HEK293 (cell line): ENCODE data around the gene GALR2.

Experiments used
- CTCF ChIA-PET: fragments of 350-600 bp; formaldehyde crosslinking; extraction: SDS; loops from one replicate; lab custom pipeline; 2021; ENCODE audit warnings: antibody characterized with exemption; lab: Yijun Ruan, JAX
- POLR2A ChIA-PET: fragments of 300-600 bp; formaldehyde crosslinking; extraction: SDS; loops from one replicate; lab custom pipeline; 2020; ENCODE audit warnings: antibody characterized with exemption, inconsistent platforms; lab: Yijun Ruan, JAX
- H3K27ac ChIP-seq: fragments of 200-500 bp; sonication (Bioruptor generic); 2 replicates; pipeline ENCODE4 v1.5.1; 2014; ENCODE audit warnings: low read depth, low read length, control low read depth, inconsistent platforms; ENCODE audit errors: extremely low read depth
- H3K36me3 ChIP-seq, 2 experiments: fragments of 200-500 bp in 1 of 2; sonication (Bioruptor generic) in 1 of 2; 1 replicate in 1 of 2; 2 replicates in 1 of 2; pipeline ENCODE4 v1.5.1; 2014 to 2017; ENCODE audit warnings: inconsistent platforms in 2 of 2, low read length in 2 of 2; ENCODE audit not compliant: control insufficient read depth in 2 of 2, insufficient read depth in 1 of 2
- H3K4me1 ChIP-seq: fragments of 200-500 bp; sonication (Bioruptor generic); 2 replicates; pipeline ENCODE4 v1.5.1; 2014; ENCODE audit warnings: mild to moderate bottlenecking, low read length, inconsistent platforms; ENCODE audit not compliant: control insufficient read depth, insufficient read depth
- H3K4me3 ChIP-seq: 2 replicates; pipeline ENCODE4 v1.5.1; 2011; ENCODE audit warnings: low read depth, mild to moderate bottlenecking, control low read depth, low read length, moderate library complexity
- H3K9me3 ChIP-seq: fragments of 200-500 bp; sonication (Bioruptor generic); 2 replicates; pipeline ENCODE4 v1.5.1; 2014; ENCODE audit warnings: low read depth, low read length, inconsistent platforms; ENCODE audit not compliant: control insufficient read depth, insufficient read depth
- FEZF1 ChIP-seq: fragments of 450-650 bp; formaldehyde crosslinking; IDR thresholded peaks from 2 replicates; pipeline ENCODE4 v1.5.1; 2016; ENCODE audit warnings: missing biosample characterization, missing genetic modification characterization
- KLF8 ChIP-seq: fragments of 450-650 bp; formaldehyde crosslinking; IDR thresholded peaks from 2 replicates; pipeline ENCODE4 v1.5.1; 2016; ENCODE audit warnings: missing biosample characterization, missing genetic modification characterization
- MZF1 ChIP-seq: fragments of 450-650 bp; formaldehyde crosslinking; IDR thresholded peaks from 2 replicates; pipeline ENCODE4 v1.5.1; 2017; ENCODE audit warnings: missing biosample characterization, missing genetic modification characterization, borderline replicate concordance
- PRDM10 ChIP-seq: fragments of 450-650 bp; formaldehyde crosslinking; IDR thresholded peaks from 2 replicates; pipeline ENCODE4 v1.5.1; 2016; ENCODE audit warnings: missing biosample characterization, missing genetic modification characterization
- TRIM28 ChIP-seq: IDR thresholded peaks from 2 replicates; pipeline ENCODE4 v1.6.1; 2011; ENCODE audit warnings: low read length, control low read depth, borderline replicate concordance
- ZBTB1 ChIP-seq: fragments of 450-650 bp; formaldehyde crosslinking; IDR thresholded peaks from 2 replicates; pipeline ENCODE4 v1.5.1; 2016; ENCODE audit warnings: missing biosample characterization, missing genetic modification characterization
- ZBTB6 ChIP-seq: fragments of 450-650 bp; formaldehyde crosslinking; IDR thresholded peaks from 2 replicates; pipeline ENCODE4 v1.5.1; 2017; ENCODE audit warnings: missing biosample characterization, missing genetic modification characterization
- ZFP69B ChIP-seq: fragments of 450-650 bp; formaldehyde crosslinking; IDR thresholded peaks from 2 replicates; pipeline ENCODE4 v1.5.1; 2016; ENCODE audit warnings: missing biosample characterization, missing genetic modification characterization
- ZNF211 ChIP-seq: fragments of 450-650 bp; formaldehyde crosslinking; IDR thresholded peaks from 2 replicates; pipeline ENCODE4 v1.5.1; 2016; ENCODE audit warnings: low read depth, missing biosample characterization, missing genetic modification characterization
- ZNF26 ChIP-seq: fragments of 450-650 bp; formaldehyde crosslinking; IDR thresholded peaks from 2 replicates; pipeline ENCODE4 v1.5.1; 2016; ENCODE audit warnings: missing biosample characterization, missing genetic modification characterization
- ZNF335 ChIP-seq: fragments of 450-650 bp; formaldehyde crosslinking; conservative IDR thresholded peaks from 2 replicates; pipeline ENCODE4 v1.5.1; 2016; ENCODE audit warnings: missing biosample characterization, missing genetic modification characterization
- ZNF37A ChIP-seq: fragments of 450-650 bp; IDR thresholded peaks from 2 replicates; pipeline ENCODE4 v1.5.1; 2018; ENCODE audit warnings: missing biosample characterization, missing genetic modification characterization
- ZNF391 ChIP-seq: fragments of 450-650 bp; formaldehyde crosslinking; IDR thresholded peaks from 2 replicates; pipeline ENCODE4 v1.5.1; 2016; ENCODE audit warnings: low read depth, missing biosample characterization, missing genetic modification characterization, borderline replicate concordance
- ZNF510 ChIP-seq: fragments of 450-650 bp; formaldehyde crosslinking; IDR thresholded peaks from 2 replicates; pipeline ENCODE4 v1.5.1; 2018; ENCODE audit warnings: mild to moderate bottlenecking, missing genetic modification characterization, missing biosample characterization; ENCODE audit not compliant: insufficient replicate concordance
- ZNF548 ChIP-seq: fragments of 450-650 bp; formaldehyde crosslinking; IDR thresholded peaks from 2 replicates; pipeline ENCODE4 v1.5.1; 2016; ENCODE audit warnings: missing biosample characterization, missing genetic modification characterization
- ZNF596 ChIP-seq: fragments of 450-650 bp; IDR thresholded peaks from 2 replicates; pipeline ENCODE4 v1.5.0; 2018; ENCODE audit warnings: missing biosample characterization, mild to moderate bottlenecking, missing genetic modification characterization, moderate library complexity
- ZNF623 ChIP-seq: fragments of 450-650 bp; formaldehyde crosslinking; IDR thresholded peaks from 2 replicates; pipeline ENCODE4 v1.5.1; 2016; ENCODE audit warnings: missing biosample characterization, missing genetic modification characterization
- ZNF76 ChIP-seq: fragments of 450-650 bp; formaldehyde crosslinking; IDR thresholded peaks from 2 replicates; pipeline ENCODE4; 2016; ENCODE audit warnings: low read depth, missing biosample characterization, missing genetic modification characterization, borderline replicate concordance
- ZNF768 ChIP-seq: fragments of 450-650 bp; formaldehyde crosslinking; IDR thresholded peaks from 2 replicates; pipeline ENCODE4 v1.5.1; 2018; ENCODE audit warnings: missing biosample characterization, mild to moderate bottlenecking, missing genetic modification characterization
- ZNF792 ChIP-seq: fragments of 450-650 bp; formaldehyde crosslinking; IDR thresholded peaks from 2 replicates; pipeline ENCODE4 v1.5.1; 2016; ENCODE audit warnings: missing biosample characterization, missing genetic modification characterization

GALR2 gene

GRCh38 chr17:76032073-76032779 is 42.4 kb upstream of the GALR2 start (continued):
- TF ChIP-seq ZNF26 (tag by site-specific recombination) (no peak), ZBTB1 (tag by site-specific recombination) (no peak), ZNF596 (tag by site-specific recombination) (no peak), MZF1 (tag by site-specific recombination) (no peak), ZNF768 (tag by site-specific recombination) (no peak), KLF8 (no peak)
- TF ChIP-seq, all 188 proteins: peak for 0

GRCh38 chr17:76032780-76033108 is 41.8 kb upstream of the GALR2 start:
- Histone ChIP-seq H3K4me1 (peaks cover 10% of the 10 kb centered on the region), H3K27ac (no peak overlapping the region), H3K4me3 (no peak overlapping the region), H3K36me3 (peaks cover 0 to 11% of the 10 kb centered on the region in 2 experiments; a peak in 2 of 3 replicates), H3K9me3 (no peaks in the 10 kb centered on the region)
- POLR2A ChIA-PET, result interaction anchor here (0.8 kb wide), 1 partner anchor 40 kb away, joined by 3 read pairs; the partner anchor contains the start of gene SRP68
- TF ChIP-seq ZFP69B (tag by site-specific recombination), result no peak
- TF ChIP-seq ZNF623 (tag by site-specific recombination), result no peak
- TF ChIP-seq ZBTB6 (tag by site-specific recombination), result no peak
- TF ChIP-seq ZNF211 (tag by site-specific recombination), result no peak
- no peak for TF ChIP-seq PRDM10 (tag by site-specific recombination)
- no peak for TF ChIP-seq ZNF37A (tag by site-specific recombination)
- TF ChIP-seq ZNF76 (tag by site-specific recombination), result no peak
- TF ChIP-seq ZNF548, result no peak
- no peak for TF ChIP-seq ZNF335 (tag by site-specific recombination)
- no peak for TF ChIP-seq ZNF510 (tag by site-specific recombination)
- no peak for TF ChIP-seq FEZF1 (tag by site-specific recombination)
- CTCF ChIA-PET, result interaction anchor here (0.7 to 3.3 kb wide), 4 partner anchors 18 to 128 kb away, joined by 3 to 24 read pairs (median 3); no protein-coding TSS in a partner anchor

GRCh38 chr17:76033139-76033538 is 41.4 kb upstream of the GALR2 start:
- no peak overlapping the region for H3K27ac ChIP-seq
- no peaks in the 10 kb centered on the region for H3K9me3 ChIP-seq
- H3K36me3 ChIP-seq, result peaks cover 1 to 15% of the 10 kb centered on the region in 2 experiments; a peak in 2 of 3 replicates
- peaks cover 10% of the 10 kb centered on the region for H3K4me1 ChIP-seq
- ChIA-PET CTCF (interaction anchor here (0.7 to 3.3 kb wide), 3 partner anchors 18 to 29 kb away, joined by 3 to 24 read pairs (median 5); no protein-coding TSS in a partner anchor), POLR2A (interaction anchor here (0.8 kb wide), 2 partner anchors 39 to 92 kb away, joined by 3 read pairs; partner anchors contain the start of gene SRP68)
- TF ChIP-seq ZNF792 (tag by site-specific recombination) (no peak), ZNF391 (no peak), TRIM28 (peak; percentile 58; the same call in 1 of the 2 replicates)
- H3K4me3 ChIP-seq, result no peak overlapping the region
